Muscle of arm (tissue), 12 donors: Measurements from ENCODE around the gene MICAL2. TPM values are rescaled to one million over a fixed set of nuclear protein-coding genes. Genes with fewer than 3 reads are reported as not detected.
"Not testable (repeated sequence)": the region's sequence is repeated elsewhere in the genome, so short reads cannot be mapped to it uniquely, and the experiment has no call there.

Experiments
- DNase-seq: peaks from one replicate; pipeline ENCODE4 v3.0.0-alpha.2; 2013
- polyA plus RNA-seq, 12 donors: library from polyadenylated mRNA; unstranded; fragments of 120-200 nt; gene quantifications; one replicate each; pipeline ENCODE4 v1.2.1, GENCODE V29; 2013; ENCODE audit not compliant: insufficient read length in 12 of 12

MICAL2 gene
- polyA plus RNA-seq, 12 donors: 14.1 to 91.3 (median 20.6) TPM; not detected in 1

DNA sequence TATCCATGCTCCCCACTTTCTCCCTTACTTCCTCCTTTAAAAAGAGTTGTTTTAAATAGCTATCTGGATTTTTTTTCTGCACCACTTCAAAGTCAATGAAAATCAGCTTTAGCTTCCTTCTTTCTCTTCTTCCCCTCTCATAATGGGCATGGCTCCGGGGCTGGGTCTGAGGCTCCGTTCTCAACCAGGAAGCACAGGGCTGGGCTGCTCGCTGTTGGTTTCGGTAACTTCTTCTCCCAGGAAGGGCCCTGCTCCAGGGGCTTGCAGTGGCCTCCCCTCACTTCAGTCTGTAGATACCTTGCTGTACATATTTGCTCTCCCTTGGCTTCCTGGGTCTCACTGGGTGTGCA is 23.8 kb downstream of the MICAL2 start:
- DNase-seq: no peak

DNA sequence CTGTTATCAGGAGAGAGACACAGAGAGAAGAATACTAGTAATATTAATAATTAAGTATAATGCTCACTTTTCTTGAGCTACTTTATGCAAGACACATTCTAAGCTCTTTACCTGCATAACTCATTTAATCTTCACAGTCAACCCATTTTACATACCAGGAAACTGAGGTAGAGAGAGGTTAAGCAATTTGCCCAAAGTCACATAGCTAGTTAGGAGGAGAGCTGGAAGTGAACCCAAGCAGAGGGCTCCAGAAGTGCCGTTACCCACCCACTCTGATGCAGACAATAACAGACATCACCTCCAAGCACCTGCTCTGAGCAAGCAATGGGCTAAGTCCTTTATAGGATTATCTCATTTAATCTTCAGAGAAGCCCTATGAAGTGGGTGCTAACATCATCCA is 24.8 kb downstream of the MICAL2 start:
- no peak for DNase-seq

- DNase-seq: no peak
Measured at GRCh38 chr11:12137005-12137690, 26.8 kb downstream of the MICAL2 start.

GRCh38 chr11:12137938-12138731 is 27.7 kb downstream of the MICAL2 start:
- DNase-seq: no peak

- DNase-seq: no peak
Measured at GRCh38 chr11:12139144-12139881, 28.9 kb downstream of the MICAL2 start.

DNA sequence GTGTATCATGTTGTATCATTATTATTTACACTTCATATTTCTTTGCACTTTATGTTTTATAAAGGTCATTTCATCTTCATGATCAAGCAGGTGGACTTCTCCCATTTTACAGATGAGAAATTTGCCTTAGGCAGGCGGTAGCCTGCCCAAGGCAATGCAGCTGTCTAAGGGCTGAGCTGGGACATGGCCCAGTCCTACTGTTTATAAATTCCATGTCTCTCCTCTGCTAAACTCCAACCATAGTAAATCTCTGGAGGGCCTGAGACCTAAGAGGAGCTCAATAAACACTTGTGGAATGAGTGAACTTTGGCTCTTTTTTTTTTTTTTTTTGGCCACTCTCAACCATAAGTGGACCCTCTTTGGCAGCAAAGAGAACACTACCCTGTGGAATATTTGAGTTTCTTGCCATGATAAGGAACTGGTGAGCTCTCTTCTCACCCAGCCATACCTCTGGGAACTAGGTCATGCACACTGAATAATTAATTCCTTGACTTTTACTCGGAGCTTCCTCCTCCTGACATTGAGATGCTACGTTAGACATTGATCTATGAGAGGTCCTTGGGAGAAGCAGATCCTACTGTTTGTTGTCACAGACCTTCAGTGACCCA is 29.9 kb downstream of the MICAL2 start:
- no peak for DNase-seq

GRCh38 chr11:12141283-12141682 is 30.9 kb downstream of the MICAL2 start:
- no peak for DNase-seq

GRCh38 chr11:12142176-12142575 is 31.8 kb downstream of the MICAL2 start:
- DNase-seq: no peak

DNA sequence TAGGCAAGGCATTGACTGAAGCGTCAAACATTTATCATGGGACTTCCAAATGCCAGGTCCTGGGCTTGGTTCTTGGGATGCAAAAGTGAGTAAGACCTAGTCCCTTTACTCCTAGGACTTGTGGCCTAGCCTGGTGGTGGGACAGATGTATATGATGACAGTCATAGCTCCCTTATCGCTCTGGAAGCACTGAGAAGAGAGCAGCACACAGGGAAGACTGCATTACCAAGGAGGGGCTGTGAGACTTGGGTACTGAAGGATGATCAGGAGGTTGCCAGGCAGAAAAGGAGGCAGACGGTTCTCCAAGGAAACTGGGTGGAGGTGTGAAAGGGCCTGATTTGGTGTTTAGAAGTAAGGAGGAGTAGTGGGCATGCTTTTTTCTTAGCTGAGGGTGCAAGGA is 32.5 kb downstream of the MICAL2 start:
- no peak for DNase-seq

GRCh38 chr11:12143461-12144258 is 33.3 kb downstream of the MICAL2 start:
- no peak for DNase-seq

DNA sequence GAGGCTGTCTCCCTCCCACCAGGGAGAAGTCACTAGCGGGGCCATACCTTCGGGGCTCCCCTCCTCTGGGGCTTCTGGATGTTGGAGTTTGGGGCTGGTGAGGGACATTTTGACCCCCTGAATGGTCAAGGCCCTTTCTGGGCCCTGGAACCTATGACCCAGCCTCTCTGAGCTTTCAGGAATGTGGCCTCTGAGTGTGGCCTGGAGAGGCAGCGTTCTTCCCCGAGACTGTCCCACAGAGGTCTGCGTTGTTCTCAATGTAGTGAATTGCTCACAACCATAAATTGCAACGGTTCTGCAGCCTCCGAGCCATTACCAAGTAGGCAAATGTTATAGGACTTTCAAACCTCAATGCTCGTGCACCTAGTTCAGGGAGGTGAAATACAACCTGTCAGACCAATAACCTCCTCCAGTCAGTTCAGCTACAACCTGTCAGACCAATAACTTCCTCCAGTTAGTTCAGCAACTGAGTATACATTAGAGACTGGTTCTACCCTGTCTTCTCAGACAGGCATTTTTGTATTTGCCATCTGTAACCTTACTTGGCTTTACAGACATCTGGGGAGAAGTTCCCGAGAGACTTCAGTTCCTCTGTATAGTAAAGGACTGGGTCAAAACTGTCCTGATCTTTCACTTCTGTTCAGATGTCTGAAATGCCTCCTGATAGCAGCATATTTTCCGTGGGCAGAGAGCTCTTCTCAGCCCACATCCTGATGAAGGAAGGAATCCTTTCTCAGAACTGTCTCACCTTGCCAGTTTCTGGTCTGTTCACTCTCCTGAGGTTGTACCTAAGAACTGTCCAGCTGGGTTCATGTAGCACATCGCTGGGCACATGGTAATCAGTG is 34.2 kb downstream of the MICAL2 start:
- DNase-seq: no peak

- not testable (repeated sequence) for DNase-seq
Measured at GRCh38 chr11:12146678-12147077, 36.3 kb downstream of the MICAL2 start.

- DNase-seq: no peak
Measured at GRCh38 chr11:12147827-12148226, 37.4 kb downstream of the MICAL2 start.

DNA sequence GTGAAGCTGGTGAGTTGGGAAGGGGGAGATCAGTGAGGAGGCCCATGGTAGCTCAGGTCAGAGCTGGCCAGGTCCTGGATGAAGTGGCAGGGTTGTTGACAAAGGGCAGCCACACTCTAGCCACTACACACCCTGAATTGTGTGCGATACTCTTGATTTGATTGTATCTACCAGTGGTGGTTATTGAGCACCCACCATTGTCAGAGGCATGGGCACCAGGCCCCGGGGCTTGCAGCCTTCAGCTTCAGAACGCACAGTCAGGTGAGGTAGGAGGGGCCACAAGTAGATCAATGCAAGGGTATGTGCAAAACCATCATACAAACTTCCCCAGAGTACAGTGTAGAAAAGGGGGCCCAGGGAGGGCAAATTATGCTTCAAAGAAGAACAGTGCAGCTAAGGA is 38.1 kb downstream of the MICAL2 start:
- DNase-seq: no peak

DNA sequence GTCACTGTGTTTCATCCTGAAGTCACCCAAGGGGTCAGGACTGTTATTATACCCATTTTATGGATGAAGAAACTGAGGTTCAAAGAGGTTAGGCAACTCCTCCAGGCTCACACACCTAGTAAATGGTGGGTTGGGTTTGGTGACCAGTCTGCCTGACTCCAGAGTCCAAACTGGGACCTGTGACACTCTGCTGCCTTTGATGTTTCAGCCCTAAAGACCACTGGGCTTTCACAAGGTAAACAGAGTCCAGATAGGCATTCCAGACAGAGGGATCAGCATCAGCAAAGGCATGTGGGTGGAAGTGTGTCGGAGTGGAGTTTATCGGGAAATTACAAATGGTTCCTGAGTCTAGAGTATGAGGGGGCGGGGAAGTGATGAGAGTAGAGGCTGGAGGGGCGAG is 38.5 kb downstream of the MICAL2 start:
- no peak for DNase-seq

DNA sequence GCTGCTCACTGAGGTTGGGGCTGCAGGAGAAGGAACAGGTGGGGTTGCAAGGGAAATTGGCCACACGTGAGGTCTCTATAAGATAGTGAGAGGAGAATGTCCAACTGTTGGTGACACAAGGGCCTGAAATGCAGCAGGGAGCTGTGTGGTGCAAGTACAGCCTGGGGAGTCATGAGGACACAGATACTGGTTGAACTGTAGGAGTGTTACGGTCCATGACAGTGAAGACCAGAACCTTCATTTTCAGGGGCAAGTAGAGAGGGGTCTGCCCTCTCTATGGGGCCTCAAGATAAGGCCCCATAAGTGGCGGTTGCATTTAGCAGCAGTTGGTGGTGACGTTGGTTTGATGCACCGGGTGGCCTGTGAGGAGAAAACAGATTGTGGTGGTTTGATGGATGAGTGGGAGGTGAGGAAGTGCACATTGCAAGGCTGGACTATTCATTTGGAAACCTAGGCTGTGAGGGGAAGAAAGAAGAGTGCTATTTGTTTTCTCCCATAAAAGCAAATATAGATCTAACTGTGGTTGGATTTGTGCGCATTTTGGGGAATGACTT is 39.4 kb downstream of the MICAL2 start:
- DNase-seq: no peak

- DNase-seq: no peak
Measured at GRCh38 chr11:12150831-12151382, 40.5 kb downstream of the MICAL2 start.

- no peak for DNase-seq
Measured at GRCh38 chr11:12152321-12152720, 41.9 kb downstream of the MICAL2 start.

DNA sequence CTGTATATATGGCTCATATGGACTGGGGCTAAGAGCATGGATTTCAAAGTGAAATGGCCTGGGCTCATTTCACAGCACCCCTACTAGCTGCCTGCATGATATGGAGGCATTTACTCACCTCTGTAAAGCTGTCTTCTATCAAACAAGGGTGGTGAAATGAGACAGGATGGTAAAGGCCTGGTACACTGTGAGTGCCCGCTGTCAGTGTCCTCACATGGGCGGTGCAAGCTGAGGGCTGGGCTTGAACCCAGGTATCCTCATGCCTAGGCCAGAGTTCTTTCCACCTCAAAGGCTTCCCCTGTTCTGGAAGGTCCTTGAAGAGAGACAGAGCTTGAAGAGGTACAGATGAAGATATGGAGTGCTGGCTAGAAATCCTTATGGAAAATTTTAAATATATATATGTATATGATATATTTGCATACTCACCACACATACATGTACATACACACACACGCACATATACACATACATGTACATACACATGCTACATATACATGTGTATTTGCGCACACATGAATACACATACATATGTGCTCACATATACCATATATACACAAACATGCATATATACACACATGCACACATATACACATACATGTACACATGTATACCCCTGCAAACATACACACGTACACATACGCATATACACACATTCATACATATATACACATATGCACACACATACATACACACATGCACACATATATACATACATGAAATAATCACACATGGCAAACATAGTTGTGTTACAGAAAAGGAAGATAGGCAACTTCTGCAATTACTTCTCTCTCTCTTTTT is 44.7 kb downstream of the MICAL2 start:
- DNase-seq: no peak
